OCI-LY1 (cell line): Measurements from ENCODE around the gene IPO4.

Source experiments
- CTCF ChIP-seq: fragments of 200-600 bp; sonication (generic), shearing (Covaris generic); IDR thresholded peaks from 2 replicates; pipeline ENCODE4 v1.5.1; 2017; ENCODE audit warnings: mild to moderate bottlenecking, antibody characterized with exemption, low read length, moderate library complexity, mixed read lengths
- EZH2 ChIP-seq: fragments of 200-600 bp; sonication (generic), shearing (Covaris generic); IDR thresholded peaks from 2 replicates; pipeline ENCODE4 v1.8.0; 2017; ENCODE audit warnings: borderline replicate concordance, mixed run types, mild to moderate bottlenecking, antibody characterized with exemption, low read length, moderate library complexity, mixed read lengths

GRCh38 chr14:24138396-24139271 lies 50.0 kb downstream of the IPO4 start:
- no peak for TF ChIP-seq CTCF
- no peak for TF ChIP-seq EZH2
